NT2/D1 (cell line): ENCODE measurements around the gene RASAL1.

Experiments
- DNase-seq: peaks from one replicate; pipeline ENCODE4 v3.0.0-alpha.2; 2011; ENCODE audit warnings: low read depth, low spot score
- H3K27me3 ChIP-seq: 2 replicates; pipeline ENCODE4 v1.6.0; 2011; ENCODE audit warnings: mild to moderate bottlenecking; ENCODE audit not compliant: insufficient read length, insufficient read depth
- H3K36me3 ChIP-seq: 2 replicates; pipeline ENCODE4 v1.6.1; 2011; ENCODE audit warnings: mild to moderate bottlenecking, low read length, mixed read lengths; ENCODE audit not compliant: insufficient read depth, insufficient read length
- H3K4me1 ChIP-seq: 2 replicates; pipeline ENCODE4 v1.5.1; 2011; ENCODE audit not compliant: insufficient read depth, insufficient read length
- H3K4me3 ChIP-seq: 2 replicates; pipeline ENCODE4 v1.5.1; 2011; ENCODE audit warnings: low read depth; ENCODE audit not compliant: insufficient read length
- H3K9ac ChIP-seq: 2 replicates; pipeline ENCODE4 v1.6.0; 2011; ENCODE audit warnings: low read depth; ENCODE audit not compliant: insufficient read length
- H3K9me3 ChIP-seq: 2 replicates; pipeline ENCODE4 v1.5.1; 2011; ENCODE audit warnings: mild to moderate bottlenecking, low read length; ENCODE audit not compliant: insufficient read depth
- SUZ12 ChIP-seq: IDR thresholded peaks from 2 replicates; pipeline ENCODE4 v1.6.1; 2011; ENCODE audit not compliant: insufficient read length, insufficient read depth; ENCODE audit errors: extremely low read depth
- YY1 ChIP-seq: IDR thresholded peaks from 2 replicates; pipeline ENCODE4 v1.6.1; 2011; ENCODE audit not compliant: insufficient read length, insufficient read depth
- ZNF274 ChIP-seq: IDR thresholded peaks from 2 replicates; pipeline ENCODE4 v1.6.1; 2011; ENCODE audit warnings: mild to moderate bottlenecking, low read depth, low read length

RASAL1 gene

DNA sequence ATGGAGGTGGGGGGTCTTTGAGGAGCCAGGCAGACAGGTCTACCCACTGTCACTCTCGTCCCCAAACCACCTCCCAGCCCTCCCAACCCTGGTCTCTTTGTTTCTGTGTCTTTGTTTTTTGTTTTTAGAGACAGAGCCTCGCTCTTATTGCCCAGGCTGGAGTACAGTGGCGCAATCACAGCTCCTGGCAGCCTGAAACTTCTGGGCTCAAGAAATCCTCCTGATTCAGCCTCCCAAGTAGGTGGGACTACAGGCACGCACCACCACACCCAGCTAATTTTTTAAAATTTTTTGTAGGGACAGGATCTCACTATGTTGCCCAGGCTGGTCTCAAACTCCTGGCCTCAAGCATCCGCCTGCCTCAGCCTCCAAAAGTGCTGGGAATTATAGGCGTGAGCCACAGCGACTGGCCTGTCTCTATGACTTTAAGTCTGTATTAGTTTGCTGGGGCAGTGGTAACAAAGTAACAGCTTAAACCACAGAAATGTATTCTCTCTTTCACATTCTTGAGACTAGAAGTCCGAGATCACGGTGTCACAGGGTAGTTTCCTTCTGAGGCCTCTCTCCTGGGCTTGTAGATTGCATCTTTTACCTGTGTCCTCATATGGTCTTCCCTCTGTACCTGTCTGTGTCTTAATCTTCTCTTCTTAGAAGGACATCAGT is 52.9 kb downstream of the RASAL1 start:
- peaks cover 22% of the 10 kb centered on the region for H3K27me3 ChIP-seq
- H3K36me3 ChIP-seq, result no peaks in the 10 kb centered on the region
- H3K4me1 ChIP-seq, result peaks cover 11% of the 10 kb centered on the region
- no peak for DNase-seq
- TF ChIP-seq YY1 (no peak), SUZ12 (no peak), ZNF274 (no peak)
- H3K9ac ChIP-seq, result no peak overlapping the region
- no peak overlapping the region for H3K4me3 ChIP-seq
- H3K9me3 ChIP-seq, result no peaks in the 10 kb centered on the region

DNA sequence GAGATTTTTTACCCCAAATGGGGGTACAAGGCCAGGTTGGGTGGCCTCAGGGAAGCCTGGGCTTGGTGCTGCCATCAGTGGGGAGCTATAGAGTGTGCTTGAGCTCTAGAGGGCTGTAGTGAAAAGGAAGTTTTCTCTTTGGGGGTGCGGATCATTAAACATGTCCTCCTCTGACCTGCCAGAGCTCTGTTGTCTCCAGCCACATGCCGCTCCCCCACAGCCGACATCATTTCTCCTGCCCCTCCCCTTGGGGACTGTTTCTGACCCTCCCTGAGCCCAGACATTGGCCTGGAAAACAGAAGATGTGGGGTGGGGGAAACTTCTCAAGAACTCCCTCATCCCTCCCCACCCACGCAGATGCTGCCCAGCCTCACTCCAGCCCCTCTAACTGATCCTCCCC is 53.7 kb downstream of the RASAL1 start:
- Histone ChIP-seq H3K36me3 (no peaks in the 10 kb centered on the region), H3K9me3 (no peaks in the 10 kb centered on the region), H3K4me1 (peaks cover 6% of the 10 kb centered on the region), H3K4me3 (no peak overlapping the region), H3K27me3 (peaks cover 29% of the 10 kb centered on the region), H3K9ac (no peak overlapping the region)
- no peak for TF ChIP-seq YY1
- no peak for TF ChIP-seq SUZ12
- TF ChIP-seq ZNF274, result no peak
- DNase-seq, result no peak

GRCh38 chr12:113077859-113078255 is 57.7 kb downstream of the RASAL1 start:
- H3K9ac ChIP-seq, result no peak overlapping the region
- H3K27me3 ChIP-seq, result peaks cover 57% of the 10 kb centered on the region
- no peaks in the 10 kb centered on the region for H3K9me3 ChIP-seq
- peak overlapping the region; percentile 39 for H3K4me3 ChIP-seq
- no peak for DNase-seq
- H3K4me1 ChIP-seq, result no peaks in the 10 kb centered on the region
- TF ChIP-seq ZNF274, result no peak
- no peaks in the 10 kb centered on the region for H3K36me3 ChIP-seq

DNA sequence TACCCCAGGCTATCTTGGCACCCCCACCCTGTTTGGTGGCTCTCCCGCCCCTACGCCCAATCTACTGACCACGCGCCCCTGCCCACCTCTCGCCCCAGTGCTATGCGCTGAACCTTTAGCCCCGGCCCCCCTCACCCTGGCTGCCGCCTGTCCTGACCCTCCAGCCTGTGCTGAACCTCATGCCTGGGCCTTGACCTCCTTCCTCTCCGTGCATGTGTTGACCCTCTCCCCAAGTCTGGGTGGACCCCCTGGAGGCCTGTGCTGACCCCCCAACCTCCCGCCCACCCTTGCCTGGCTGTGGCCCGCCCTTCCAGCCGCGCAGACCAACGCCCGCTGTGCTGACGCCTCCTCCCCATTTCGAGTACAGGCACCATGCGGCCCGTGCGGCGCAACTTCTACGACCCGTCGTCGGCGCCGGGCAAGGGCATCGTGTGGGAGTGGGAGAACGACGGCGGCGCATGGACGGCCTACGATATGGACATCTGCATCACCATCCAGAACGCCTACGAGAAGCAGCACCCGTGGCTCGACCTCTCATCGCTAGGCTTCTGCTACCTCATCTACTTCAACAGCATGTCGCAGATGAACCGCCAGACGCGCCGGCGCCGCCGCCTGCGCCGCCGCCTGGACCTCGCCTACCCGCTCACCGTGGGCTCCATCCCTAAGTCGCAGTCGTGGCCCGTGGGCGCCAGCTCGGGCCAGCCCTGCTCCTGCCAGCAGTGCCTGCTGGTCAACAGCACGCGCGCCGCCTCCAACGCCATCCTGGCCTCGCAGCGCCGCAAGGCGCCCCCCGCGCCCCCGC is 58.3 kb downstream of the RASAL1 start:
- Histone ChIP-seq H3K9ac (peak overlapping the region; percentile 66), H3K4me3 (peak overlapping the region; percentile 39), H3K36me3 (no peaks in the 10 kb centered on the region), H3K4me1 (no peaks in the 10 kb centered on the region), H3K27me3 (peaks cover 57% of the 10 kb centered on the region), H3K9me3 (no peaks in the 10 kb centered on the region)
- peak; percentile 59 for TF ChIP-seq SUZ12
- TF ChIP-seq ZNF274, result no peak
- DNase-seq, result no peak

- peaks cover 15% of the 10 kb centered on the region for H3K4me1 ChIP-seq
- H3K27me3 ChIP-seq, result peaks cover 57% of the 10 kb centered on the region
- H3K9me3 ChIP-seq, result no peaks in the 10 kb centered on the region
- H3K9ac ChIP-seq, result no peak overlapping the region
- no peak overlapping the region for H3K4me3 ChIP-seq
- no peaks in the 10 kb centered on the region for H3K36me3 ChIP-seq
- no peak for TF ChIP-seq YY1
- no peak for TF ChIP-seq SUZ12
- no peak for TF ChIP-seq ZNF274
- DNase-seq, result no peak
These were observed 60.4 kb downstream of the RASAL1 start for GRCh38 chr12:113075137-113075683.

GRCh38 chr12:113073586-113073985 is 62.0 kb downstream of the RASAL1 start:
- Histone ChIP-seq H3K9me3 (no peaks in the 10 kb centered on the region), H3K36me3 (no peaks in the 10 kb centered on the region), H3K27me3 (peaks cover 43% of the 10 kb centered on the region), H3K4me3 (no peak overlapping the region), H3K4me1 (peaks cover 23% of the 10 kb centered on the region), H3K9ac (no peak overlapping the region)
- DNase-seq, result no peak
- TF ChIP-seq ZNF274, result no peak

DNA sequence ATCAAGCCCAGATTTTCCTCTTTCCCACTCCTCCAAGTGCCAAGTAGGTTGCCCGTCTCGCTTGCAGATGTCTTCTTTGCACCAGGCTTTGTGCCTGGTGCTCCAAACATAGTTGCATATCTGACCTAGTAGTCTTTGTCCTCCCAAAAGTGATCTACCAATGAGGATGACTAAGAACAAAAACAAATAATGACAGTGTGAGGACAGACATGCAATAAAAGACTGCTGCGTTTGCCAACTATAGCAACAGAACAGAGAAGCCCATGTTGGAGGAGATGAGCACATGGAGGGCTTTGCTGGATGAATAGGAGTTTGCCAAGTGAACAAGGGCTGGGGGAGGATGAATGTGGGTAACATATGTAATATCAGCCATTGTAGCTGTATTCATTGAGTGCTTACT is 63.4 kb downstream of the RASAL1 start:
- peaks cover 23% of the 10 kb centered on the region for H3K4me1 ChIP-seq
- no peak for DNase-seq
- no peak overlapping the region for H3K9ac ChIP-seq
- no peak overlapping the region for H3K4me3 ChIP-seq
- H3K27me3 ChIP-seq, result peaks cover 30% of the 10 kb centered on the region
- no peaks in the 10 kb centered on the region for H3K9me3 ChIP-seq
- TF ChIP-seq ZNF274 (no peak), SUZ12 (no peak), YY1 (no peak)
- H3K36me3 ChIP-seq, result no peaks in the 10 kb centered on the region
